Measurements from ENCODE around the gene TMEM208. TPM values are rescaled to one million over a fixed set of nuclear protein-coding genes. Genes with fewer than 3 reads are reported as not detected.

TMEM208 gene
- total and polyA plus RNA-seq, 2 of the 13 experiments (the other 11 are each of a cell fraction or from before 2014, with no cell fraction given), result 58.8 to 72.9 TPM

- CTCF ChIA-PET (ENCODE audit: low intra/inter-chr PET ratio, low total read pairs), result no interaction called here
- no peak for TF ChIP-seq SALL1 (CRISPR knock-in tag; IDR thresholded peaks at IDR 0.05)
- 0 out of 2 replicates have a peak, but pooled peaks have one; percentile 25 for TF ChIP-seq ZNF318 (CRISPR knock-in tag; IDR thresholded peaks at IDR 0.05)
- TF ChIP-seq ZNF572 (CRISPR knock-in tag; IDR thresholded peaks at IDR 0.05), result 0 out of 2 replicates have a peak, but pooled peaks have one; percentile 36
- TF ChIP-seq SMARCC2 (IDR thresholded peaks at IDR 0.05), result no peak
- no peak for TF ChIP-seq ZNF10 (CRISPR knock-in tag; IDR thresholded peaks at IDR 0.05; ENCODE audit: borderline replicate concordance, low read depth)
- no peak for TF ChIP-seq MAFF (IDR thresholded peaks at IDR 0.05; ENCODE audit: low read depth, low read length)
- peak; percentile 18; the same call in 1 of the 2 replicates for TF ChIP-seq ZBTB4 (CRISPR knock-in tag; IDR thresholded peaks at IDR 0.05; ENCODE audit: borderline replicate concordance)
- peak; percentile 70; the same call in 1 of the 2 replicates for TF ChIP-seq POLR2AphosphoS2 (IDR thresholded peaks at IDR 0.05; ENCODE audit: low read depth, low read length)
- no peak for TF ChIP-seq ZNF598 (CRISPR knock-in tag; IDR thresholded peaks at IDR 0.05; ENCODE audit: borderline replicate concordance)
Observed at GRCh38 chr16:67230809-67231660, 4.1 kb downstream of the TMEM208 start.

More at GRCh38 chr16:67230809-67231660, 4.1 kb downstream of the TMEM208 start:
- 96% methylated on average over 12 of the region's 12 CpGs for WGBS (ENCODE audit: low lambda C conversion rate)
- Histone ChIP-seq H3K79me2 (ENCODE audit: insufficient read depth, low read length) (peaks cover 17% of the 10 kb centered on the region), H2AFZ (ENCODE audit: low read length) (no peak overlapping the region), H3K4me1 (ENCODE audit: insufficient read depth, low read length) (peaks cover 13% of the 10 kb centered on the region), H3K36me3 (replicated peaks in 1 of 2; ENCODE audit: control insufficient read depth in 1 of 2, insufficient read depth in 2 of 2, low read length in 2 of 2) (peaks cover 37 to 50% of the 10 kb centered on the region in 2 experiments), H3K27ac (ENCODE audit: extremely low read length, insufficient read depth, low read length) (no peak overlapping the region), H3K4me3 (replicated peaks in 1 of 3; ENCODE audit: insufficient read depth in 1 of 3, low read depth in 2 of 3, low read length in 3 of 3) (no peak overlapping the region), H3K27me3 (ENCODE audit: control insufficient read depth in 1 of 2, insufficient read depth in 2 of 2, low read length in 2 of 2) (peaks cover 0 to 4% of the 10 kb centered on the region in 2 experiments; a peak in 1 of 5 replicates), H4K20me1 (ENCODE audit: insufficient read depth, low read length) (no peaks in the 10 kb centered on the region; the same call in 1 of the 2 replicates), H3K9ac (ENCODE audit: insufficient read depth, low read depth, low read length) (no peak overlapping the region), H3K4me2 (ENCODE audit: low read depth, low read length) (no peak overlapping the region), H3K9me3 (ENCODE audit: low read length) (no peaks in the 10 kb centered on the region)
- POLR2A ChIA-PET, result interaction anchor here (4.9 kb wide), 1 partner anchor 16 kb away, joined by 24 read pairs; the partner anchor contains the start of genes FHOD1 and SLC9A5
- FAIRE-seq (no peak), DNase-seq (ENCODE audit: low spot score) (no peak), ATAC-seq (no peak)
- BruUV-seq (replicated peaks), result no TSS peak
- in situ Hi-C loops (cut with HindIII; ENCODE audit: extremely low pct_ligation_motif_present, low pct_unique_long_range_greater_than_20kb), result no loop called here
- intact Hi-C loops (cut with micrococcal nuclease; ENCODE audit: unreplicated experiment), result no loop called here

All from HepG2 (cell line).